ENCODE results near the gene PRPF40B.

The PRPF40B gene

GRCh38 chr12:49684310-49684854 lies 61.0 kb downstream of the PRPF40B start:
- no peak for DNase-seq (ENCODE audit: low read depth in 2 of 2)

- no peak for DNase-seq (ENCODE audit: low read depth in 2 of 2)
These were observed 64.6 kb downstream of the PRPF40B start for GRCh38 chr12:49687941-49688340.

GRCh38 chr12:49689237-49689636 lies 65.9 kb downstream of the PRPF40B start:
- no peak for DNase-seq (ENCODE audit: low read depth in 2 of 2)

- DNase-seq (ENCODE audit: low read depth in 2 of 2) = no peak
These were observed 66.4 kb downstream of the PRPF40B start for GRCh38 chr12:49689785-49690184.

- DNase-seq (ENCODE audit: low read depth in 2 of 2) = no peak
These were observed 69.5 kb downstream of the PRPF40B start for GRCh38 chr12:49692851-49693250.

GRCh38 chr12:49693931-49694444 lies 70.6 kb downstream of the PRPF40B start:
- DNase-seq (ENCODE audit: low read depth in 2 of 2) = no peak
